MM.1S (cell line): ENCODE results near the gene CTTNBP2NL.
A peak's percentile ranks its signal among the peaks of the same experiment; 100 is the strongest.

ENCODE experiments used
- DNase-seq: peaks from one replicate; pipeline ENCODE4 v3.0.0-alpha.2; 2015
- H2AFZ ChIP-seq: fragments of 300-600 bp; sonication (generic); 2 replicates; pipeline ENCODE4 v1.6.0; 2016; ENCODE audit warnings: antibody characterized with exemption, low read length
- H3F3A ChIP-seq: fragments of 300-600 bp; sonication (generic); 2 replicates; pipeline ENCODE4 v1.6.1; 2016; ENCODE audit warnings: mild to moderate bottlenecking, antibody characterized with exemption, low read length, moderate library complexity, mixed read lengths; ENCODE audit not compliant: insufficient read depth
- H3K27ac ChIP-seq: fragments of 300-600 bp; sonication (generic); 2 replicates; pipeline ENCODE4 v1.5.1; 2016; ENCODE audit warnings: mild to moderate bottlenecking, low read length
- H3K27me3 ChIP-seq: fragments of 300-600 bp; sonication (generic); replicated peaks from 2 replicates; pipeline ENCODE4 v1.6.0; 2016; ENCODE audit warnings: low read length; ENCODE audit not compliant: insufficient read depth
- H3K36me3 ChIP-seq: fragments of 300-600 bp; sonication (generic); replicated peaks from 2 replicates; pipeline ENCODE4 v1.6.1; 2016; ENCODE audit warnings: mild to moderate bottlenecking, low read length, mixed read lengths; ENCODE audit not compliant: insufficient read depth
- H3K4me1 ChIP-seq: fragments of 300-600 bp; sonication (generic); 2 replicates; pipeline ENCODE4 v1.6.1; 2016; ENCODE audit warnings: low read length, mixed read lengths
- H3K4me2 ChIP-seq: fragments of 300-600 bp; sonication (generic); 2 replicates; pipeline ENCODE4 v1.6.0; 2016; ENCODE audit warnings: low read depth, low read length
- H3K4me3 ChIP-seq: fragments of 300-600 bp; sonication (generic); 2 replicates; pipeline ENCODE4 v1.5.1; 2016; ENCODE audit warnings: low read length, mixed read lengths
- H3K79me2 ChIP-seq: fragments of 300-600 bp; sonication (generic); 2 replicates; pipeline ENCODE4 v1.6.1; 2016; ENCODE audit warnings: mixed run types, low read length, mixed read lengths
- H3K9ac ChIP-seq: fragments of 300-600 bp; sonication (generic); 2 replicates; pipeline ENCODE4 v1.6.1; 2016; ENCODE audit warnings: low read length, mixed read lengths
- H3K9me2 ChIP-seq: fragments of 300-600 bp; sonication (generic); replicated peaks from 2 replicates; pipeline ENCODE4 v1.6.1; 2016; ENCODE audit warnings: mild to moderate bottlenecking, low read length, mixed read lengths; ENCODE audit not compliant: insufficient read depth
- H3K9me3 ChIP-seq: fragments of 300-600 bp; sonication (generic); replicated peaks from 2 replicates; pipeline ENCODE4 v1.6.1; 2016; ENCODE audit warnings: mild to moderate bottlenecking, low read length, mixed read lengths; ENCODE audit not compliant: insufficient read depth
- H4K20me1 ChIP-seq: fragments of 300-600 bp; sonication (generic); 2 replicates; pipeline ENCODE4 v1.6.1; 2016; ENCODE audit warnings: mild to moderate bottlenecking, low read length, moderate library complexity, mixed read lengths; ENCODE audit not compliant: insufficient read depth
- EZH2 ChIP-seq: fragments of 300-600 bp; sonication (generic); optimal IDR thresholded peaks from 2 replicates; pipeline ENCODE3; 2017; ENCODE audit warnings: low read depth, mild to moderate bottlenecking, antibody characterized with exemption, low read length, mixed read lengths
- EZH2phosphoT487 ChIP-seq: fragments of 300-600 bp; sonication (generic); IDR thresholded peaks from 2 replicates; pipeline ENCODE4 v1.6.1; 2018; ENCODE audit warnings: antibody characterized with exemption, low read length
- TF ChIP-seq, protein P1 (sequence below): fragments of 300-600 bp; sonication (generic); IDR thresholded peaks from 2 replicates; pipeline ENCODE4 v1.5.1; 2016; ENCODE audit warnings: antibody characterized with exemption, low read length, mixed read lengths

CTTNBP2NL gene

GRCh38 chr1:112393631-112393974, 2.4 kb upstream of the CTTNBP2NL start:
- Histone ChIP-seq H3K4me3 (no peak overlapping the region), H3K79me2 (no peaks in the 10 kb centered on the region), H3F3A (no peaks in the 10 kb centered on the region), H3K27me3 (no peaks in the 10 kb centered on the region), H3K4me2 (no peak overlapping the region), H4K20me1 (no peaks in the 10 kb centered on the region), H3K27ac (no peak overlapping the region), H3K9me2 (no peaks in the 10 kb centered on the region), H3K9ac (no peak overlapping the region), H3K4me1 (no peaks in the 10 kb centered on the region), H2AFZ (no peak overlapping the region), H3K36me3 (no peaks in the 10 kb centered on the region), H3K9me3 (no peaks in the 10 kb centered on the region)
- no peak for DNase-seq
- TF ChIP-seq EZH2phosphoT487 (no peak), EZH2 (no peak)
- TF ChIP-seq, protein P1, sequence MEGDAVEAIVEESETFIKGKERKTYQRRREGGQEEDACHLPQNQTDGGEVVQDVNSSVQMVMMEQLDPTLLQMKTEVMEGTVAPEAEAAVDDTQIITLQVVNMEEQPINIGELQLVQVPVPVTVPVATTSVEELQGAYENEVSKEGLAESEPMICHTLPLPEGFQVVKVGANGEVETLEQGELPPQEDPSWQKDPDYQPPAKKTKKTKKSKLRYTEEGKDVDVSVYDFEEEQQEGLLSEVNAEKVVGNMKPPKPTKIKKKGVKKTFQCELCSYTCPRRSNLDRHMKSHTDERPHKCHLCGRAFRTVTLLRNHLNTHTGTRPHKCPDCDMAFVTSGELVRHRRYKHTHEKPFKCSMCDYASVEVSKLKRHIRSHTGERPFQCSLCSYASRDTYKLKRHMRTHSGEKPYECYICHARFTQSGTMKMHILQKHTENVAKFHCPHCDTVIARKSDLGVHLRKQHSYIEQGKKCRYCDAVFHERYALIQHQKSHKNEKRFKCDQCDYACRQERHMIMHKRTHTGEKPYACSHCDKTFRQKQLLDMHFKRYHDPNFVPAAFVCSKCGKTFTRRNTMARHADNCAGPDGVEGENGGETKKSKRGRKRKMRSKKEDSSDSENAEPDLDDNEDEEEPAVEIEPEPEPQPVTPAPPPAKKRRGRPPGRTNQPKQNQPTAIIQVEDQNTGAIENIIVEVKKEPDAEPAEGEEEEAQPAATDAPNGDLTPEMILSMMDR: no peak

DNA sequence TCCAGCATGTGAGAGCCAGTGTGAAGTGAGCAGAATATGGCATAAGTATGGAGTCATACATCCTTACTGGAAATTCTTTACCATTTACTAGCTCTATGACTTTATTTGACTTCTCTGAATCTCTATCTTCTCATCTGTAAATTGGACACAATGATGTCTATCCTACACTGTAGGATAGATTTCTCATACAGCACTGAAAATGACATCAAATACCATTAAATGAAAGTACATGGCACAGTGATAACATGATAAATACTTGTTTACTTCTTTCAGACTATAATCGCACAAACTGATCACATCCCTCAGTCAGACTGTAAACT, 1.3 kb upstream of the CTTNBP2NL start:
- H4K20me1 ChIP-seq: no peaks in the 10 kb centered on the region
- H3K79me2 ChIP-seq: no peaks in the 10 kb centered on the region
- H2AFZ ChIP-seq: no peak overlapping the region
- H3K36me3 ChIP-seq: no peaks in the 10 kb centered on the region
- H3K9me3 ChIP-seq: no peaks in the 10 kb centered on the region
- H3K9me2 ChIP-seq: no peaks in the 10 kb centered on the region
- H3K27ac ChIP-seq: no peak overlapping the region
- no peaks in the 10 kb centered on the region for H3K27me3 ChIP-seq
- TF ChIP-seq EZH2 (no peak), EZH2phosphoT487 (no peak)
- TF ChIP-seq, protein P1: no peak
- no peak overlapping the region for H3K9ac ChIP-seq
- DNase-seq: no peak
- H3K4me1 ChIP-seq: no peaks in the 10 kb centered on the region
- no peak overlapping the region for H3K4me3 ChIP-seq
- H3K4me2 ChIP-seq: no peak overlapping the region
- no peaks in the 10 kb centered on the region for H3F3A ChIP-seq

DNA sequence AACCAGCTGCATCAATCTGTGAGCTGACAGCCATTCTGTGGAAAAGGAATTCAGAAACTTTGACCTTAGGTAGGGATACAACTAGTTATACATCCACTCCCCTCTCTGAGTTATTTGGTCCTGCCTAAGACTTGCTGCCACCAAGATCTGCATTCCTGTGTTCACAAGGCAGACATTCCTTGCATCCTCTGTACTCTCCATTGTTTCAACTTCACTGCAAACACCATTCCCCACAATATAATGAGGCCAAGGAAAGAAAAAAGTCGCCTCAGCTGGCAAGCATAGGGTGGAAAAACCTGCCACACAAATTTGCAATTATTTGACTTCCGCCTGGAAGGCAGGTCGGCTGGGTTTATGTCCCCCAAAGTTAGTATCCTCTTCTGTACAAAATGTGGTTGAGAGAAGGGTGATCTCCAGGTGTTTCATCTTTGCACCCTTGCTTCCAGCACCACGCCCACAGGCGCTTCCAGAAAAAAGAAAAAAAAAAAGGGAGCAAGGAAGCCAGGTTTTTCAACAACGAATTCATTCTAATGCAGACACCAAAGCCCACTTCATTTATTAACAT, 676 bp upstream of the CTTNBP2NL start:
- Histone ChIP-seq H3F3A (no peaks in the 10 kb centered on the region), H3K4me2 (peak overlapping the region; percentile 52; the same call in 1 of the 2 replicates), H3K36me3 (no peaks in the 10 kb centered on the region), H3K27me3 (no peaks in the 10 kb centered on the region), H3K9ac (no peak overlapping the region), H3K79me2 (no peaks in the 10 kb centered on the region), H3K9me2 (no peaks in the 10 kb centered on the region), H2AFZ (peak overlapping the region; percentile 82), H3K4me1 (no peaks in the 10 kb centered on the region), H3K4me3 (peak overlapping the region; percentile 76), H4K20me1 (no peaks in the 10 kb centered on the region), H3K27ac (no peak overlapping the region), H3K9me3 (no peaks in the 10 kb centered on the region)
- no peak for DNase-seq
- TF ChIP-seq EZH2phosphoT487: no peak
- TF ChIP-seq, protein P1: no peak
- no peak for TF ChIP-seq EZH2
